ENCODE data around the gene ATP8A1.

ATP8A1 gene

DNA sequence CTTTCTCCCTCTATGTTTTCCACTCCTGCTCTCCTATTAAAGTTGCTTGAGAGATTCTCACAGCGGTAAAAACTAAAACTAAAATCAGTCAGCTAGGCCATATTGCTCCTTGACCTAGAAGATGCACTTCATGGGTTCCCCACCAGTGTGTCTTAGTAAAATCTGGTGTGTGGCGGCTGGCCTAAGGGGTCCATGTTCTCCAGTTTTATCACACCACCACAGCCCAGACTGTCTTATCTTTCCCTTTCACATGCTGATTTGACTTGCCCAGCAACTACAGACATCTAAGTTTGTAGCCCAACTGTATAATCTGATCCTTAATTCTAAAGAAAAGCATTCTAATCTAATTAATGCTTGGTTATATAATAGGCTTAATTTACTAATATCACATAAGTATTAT is 68.0 kb downstream of the ATP8A1 start:
- H3K36me3 ChIP-seq (ENCODE audit: control insufficient read depth, low read length), result peaks cover 40% of the 10 kb centered on the region
- TF ChIP-seq EZH2phosphoT487 (IDR thresholded peaks at IDR 0.05; ENCODE audit: borderline replicate concordance, low read length) (no peak), CTCF (IDR thresholded peaks at IDR 0.05; ENCODE audit: low read depth, low read length, poor library complexity, severe bottlenecking) (no peak)
- H3K79me2 ChIP-seq (ENCODE audit: control insufficient read depth, low read length), result no peaks in the 10 kb centered on the region
- H3K27me3 ChIP-seq (ENCODE audit: control insufficient read depth, low read length), result no peaks in the 10 kb centered on the region
- H3F3A ChIP-seq (ENCODE audit: control insufficient read depth, insufficient read depth), result no peaks in the 10 kb centered on the region
- H3K4me1 ChIP-seq (ENCODE audit: control insufficient read depth, low read length), result 0 out of 2 replicates have a peak, but pooled peaks cover 3% of the 10 kb centered on the region
- no peak overlapping the region for H3K4me2 ChIP-seq (ENCODE audit: low read length)
- no peaks in the 10 kb centered on the region for H4K20me1 ChIP-seq (ENCODE audit: control insufficient read depth, insufficient read depth, low read depth, low read length)
- H3K4me3 ChIP-seq (ENCODE audit: low read length), result no peak overlapping the region
- no peaks in the 10 kb centered on the region; the same call in 1 of the 2 replicates for H3K9me2 ChIP-seq (replicated peaks; ENCODE audit: control insufficient read depth, low read length)
- H3K9me3 ChIP-seq (ENCODE audit: control insufficient read depth, insufficient read depth, low read length), result no peaks in the 10 kb centered on the region
- no peak overlapping the region for H3K27ac ChIP-seq (ENCODE audit: low read depth, low read length)

- no peaks in the 10 kb centered on the region for H3K79me2 ChIP-seq (ENCODE audit: control insufficient read depth, low read length)
- no peak overlapping the region for H3K4me3 ChIP-seq (ENCODE audit: low read length)
- no peaks in the 10 kb centered on the region for H3F3A ChIP-seq (ENCODE audit: control insufficient read depth, insufficient read depth)
- 0 out of 2 replicates have a peak, but pooled peaks cover 3% of the 10 kb centered on the region for H3K4me1 ChIP-seq (ENCODE audit: control insufficient read depth, low read length)
- no peaks in the 10 kb centered on the region for H4K20me1 ChIP-seq (ENCODE audit: control insufficient read depth, insufficient read depth, low read depth, low read length)
- no peaks in the 10 kb centered on the region for H3K9me3 ChIP-seq (ENCODE audit: control insufficient read depth, insufficient read depth, low read length)
- peaks cover 55% of the 10 kb centered on the region for H3K36me3 ChIP-seq (ENCODE audit: control insufficient read depth, low read length)
- no peak for TF ChIP-seq EZH2phosphoT487 (IDR thresholded peaks at IDR 0.05; ENCODE audit: borderline replicate concordance, low read length)
- TF ChIP-seq CTCF (IDR thresholded peaks at IDR 0.05; ENCODE audit: low read depth, low read length, poor library complexity, severe bottlenecking), result no peak
- H3K27me3 ChIP-seq (ENCODE audit: control insufficient read depth, low read length), result no peaks in the 10 kb centered on the region
- H3K9me2 ChIP-seq (replicated peaks; ENCODE audit: control insufficient read depth, low read length), result no peaks in the 10 kb centered on the region; the same call in 1 of the 2 replicates
- no peak overlapping the region for H3K27ac ChIP-seq (ENCODE audit: low read depth, low read length)
- H3K4me2 ChIP-seq (ENCODE audit: low read length), result no peak overlapping the region
These were observed 70.1 kb downstream of the ATP8A1 start for GRCh38 chr4:42586775-42587174.

DNA sequence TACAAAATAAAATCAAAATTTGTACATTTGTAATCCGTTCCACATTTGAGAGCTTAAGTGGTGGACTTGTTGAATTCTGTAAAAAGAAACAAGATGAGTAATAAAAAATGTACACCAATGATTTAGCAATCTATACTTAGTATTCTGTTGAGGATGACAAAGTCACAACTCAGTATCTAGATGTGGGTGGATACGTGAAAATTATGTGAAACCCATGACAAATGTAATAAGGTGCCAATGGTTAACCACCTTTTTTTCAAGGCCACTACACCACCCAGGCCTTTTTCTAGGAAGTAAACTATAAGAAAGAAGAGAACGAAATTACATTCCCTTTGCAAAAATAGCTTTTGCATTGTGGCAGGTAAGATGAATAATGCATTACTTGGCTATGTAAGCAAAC is 77.0 kb downstream of the ATP8A1 start:
- Histone ChIP-seq H3K4me2 (ENCODE audit: low read length) (no peak overlapping the region), H3K79me2 (ENCODE audit: control insufficient read depth, low read length) (no peaks in the 10 kb centered on the region), H3F3A (ENCODE audit: control insufficient read depth, insufficient read depth) (no peaks in the 10 kb centered on the region), H4K20me1 (ENCODE audit: control insufficient read depth, insufficient read depth, low read depth, low read length) (no peaks in the 10 kb centered on the region), H3K36me3 (ENCODE audit: control insufficient read depth, low read length) (peaks cover 75% of the 10 kb centered on the region), H3K9me3 (ENCODE audit: control insufficient read depth, insufficient read depth, low read length) (no peaks in the 10 kb centered on the region), H3K27ac (ENCODE audit: low read depth, low read length) (no peak overlapping the region), H3K4me3 (ENCODE audit: low read length) (no peak overlapping the region), H3K4me1 (ENCODE audit: control insufficient read depth, low read length) (no peaks in the 10 kb centered on the region), H3K27me3 (ENCODE audit: control insufficient read depth, low read length) (no peaks in the 10 kb centered on the region), H3K9me2 (replicated peaks; ENCODE audit: control insufficient read depth, low read length) (no peaks in the 10 kb centered on the region; the same call in 1 of the 2 replicates)
- TF ChIP-seq CTCF (IDR thresholded peaks at IDR 0.05; ENCODE audit: low read depth, low read length, poor library complexity, severe bottlenecking) (no peak), EZH2phosphoT487 (IDR thresholded peaks at IDR 0.05; ENCODE audit: borderline replicate concordance, low read length) (no peak)
